Testis (tissue), 3 donors: ENCODE measurements around the gene NUMBL. TPM values are rescaled to one million over a fixed set of nuclear protein-coding genes. Genes with fewer than 3 reads are reported as not detected.

ENCODE experiments used
- DNase-seq: peaks from one replicate; pipeline ENCODE4 v3.0.0-alpha.2; 2019
- H3K27ac ChIP-seq, 2 donors: fragments of 200-600 bp; sonication (generic); one replicate each; pipeline ENCODE4 v1.5.1; 2019
- H3K27me3 ChIP-seq: fragments of 200-600 bp; sonication (generic); one replicate; pipeline ENCODE4 v1.5.1; 2019
- H3K36me3 ChIP-seq: fragments of 200-600 bp; sonication (generic); one replicate; pipeline ENCODE4 v1.5.1; 2017; ENCODE audit warnings: low read depth; ENCODE audit errors: missing control alignments
- H3K4me1 ChIP-seq: fragments of 200-600 bp; sonication (generic); one replicate; pipeline ENCODE4 v1.5.1; 2019
- H3K4me3 ChIP-seq, 2 donors: fragments of 200-600 bp; sonication (generic); one replicate each; pipeline ENCODE4 v1.5.1; 2017 to 2019
- H3K9me3 ChIP-seq: fragments of 200-600 bp; sonication (generic); one replicate; pipeline ENCODE4 v1.5.1; 2017
- CTCF ChIP-seq, 3 experiments: fragments of 450-650 bp in 2 of 3; fragments of 200-600 bp in 1 of 3; sonication (generic) in 1 of 3; IDR thresholded peaks; one replicate each; pipeline ENCODE4 v1.5.1; 2016 to 2019; ENCODE audit warnings: antibody characterized with exemption in 3 of 3, mild to moderate bottlenecking in 2 of 3, moderate library complexity in 1 of 3
- POLR2A ChIP-seq: fragments of 450-650 bp; IDR thresholded peaks from one replicate; pipeline ENCODE4 v1.6.1; 2017; ENCODE audit warnings: antibody characterized with exemption, mild to moderate bottlenecking, moderate library complexity
- WGBS, 2 donors: methylation state at CpG; one replicate each; pipeline ENCODE4 v1.1.5; 2018; 5-methylcytosine and 5-hydroxymethylcytosine counted together
- intact Hi-C: fragments of 100-400 bp; cut with DNase I; formaldehyde crosslinking; loops from one replicate; pipeline ENCODE4 v1.15.1; 2023; ENCODE audit warnings: low total_unique reads
- polyA plus RNA-seq: library from polyadenylated mRNA; stranded (reverse); fragments of 350-450 nt; fragmentation: Illumina TruSeq; extraction: RNeasy Lipid Tissue Mini Kit (QIAGEN cat#74804); gene quantifications from one replicate; pipeline ENCODE4 v1.2.3, GENCODE V29; 2014; ENCODE audit warnings: low read depth, low replicate concordance; ENCODE audit not compliant: insufficient read depth
- total RNA-seq, 2 donors: library from RNA; depleted of rRNA; stranded (reverse); fragments of >200 nt; gene quantifications; one replicate each; pipeline ENCODE4 v1.2.3, GENCODE V29; 2016

The NUMBL gene
- total and polyA plus RNA-seq, 3 donors from 2014 or later = 19.9 to 52.1 (median 42.7) TPM

GRCh38 chr19:40668991-40669614 is 21.3 kb downstream of the NUMBL start:
- DNase-seq = no peak
- intact Hi-C loops = loop anchor here (10.0 kb wide), 1 partner anchor 476 kb away; no protein-coding TSS in a partner anchor
- no peaks in the 10 kb centered on the region for H3K9me3 ChIP-seq
- 90 to 95% methylated on average over 7 of the region's 7 CpGs for WGBS, 2 donors
- no peak overlapping the region for H3K4me3 ChIP-seq
- H3K27ac ChIP-seq = no peak overlapping the region
- TF ChIP-seq POLR2A (no peak), CTCF (IDR thresholded peaks at IDR 0.05) (no peak)
- no peaks in the 10 kb centered on the region for H3K4me1 ChIP-seq
- H3K27me3 ChIP-seq = no peaks in the 10 kb centered on the region
- H3K36me3 ChIP-seq = no peaks in the 10 kb centered on the region

GRCh38 chr19:40667602-40668001 is 22.8 kb downstream of the NUMBL start:
- Histone ChIP-seq H3K4me3 (no peak overlapping the region), H3K27ac (no peak overlapping the region), H3K9me3 (no peaks in the 10 kb centered on the region), H3K4me1 (peaks cover 9% of the 10 kb centered on the region), H3K27me3 (no peaks in the 10 kb centered on the region), H3K36me3 (no peaks in the 10 kb centered on the region)
- 94% methylated on average over 13 of the region's 14 CpGs; no CpG with 5 or more reads in 1 of the 2 donors for WGBS, 2 donors
- no peak for DNase-seq
- TF ChIP-seq POLR2A (no peak), CTCF (IDR thresholded peaks at IDR 0.05) (no peak)
- intact Hi-C loops = loop anchor here (10.0 kb wide), 1 partner anchor 477 kb away; no protein-coding TSS in a partner anchor

- no peak overlapping the region for H3K4me3 ChIP-seq
- no peaks in the 10 kb centered on the region for H3K27me3 ChIP-seq
- WGBS, 2 donors = 84 to 86% methylated on average over 13 to 14 of the region's 14 CpGs
- no peaks in the 10 kb centered on the region for H3K36me3 ChIP-seq
- no peak for TF ChIP-seq CTCF (IDR thresholded peaks at IDR 0.05)
- TF ChIP-seq POLR2A = no peak
- H3K27ac ChIP-seq = no peak overlapping the region
- peaks cover 9% of the 10 kb centered on the region for H3K4me1 ChIP-seq
- DNase-seq = no peak
- intact Hi-C loops = loop anchor here (10.0 kb wide), 1 partner anchor 478 kb away; no protein-coding TSS in a partner anchor
- H3K9me3 ChIP-seq = no peaks in the 10 kb centered on the region
Observed at GRCh38 chr19:40666803-40667438, 23.5 kb downstream of the NUMBL start.

- H3K27ac ChIP-seq = peak overlapping the region; percentile 81 to 84
- H3K36me3 ChIP-seq = no peaks in the 10 kb centered on the region
- no peaks in the 10 kb centered on the region for H3K9me3 ChIP-seq
- WGBS, 2 donors = 32 to 43% methylated on average over 21 to 24 of the region's 24 CpGs
- H3K27me3 ChIP-seq = no peaks in the 10 kb centered on the region
- H3K4me1 ChIP-seq = peaks cover 9% of the 10 kb centered on the region
- DNase-seq = no peak
- peak overlapping the region; percentile 51 to 79 for H3K4me3 ChIP-seq
- intact Hi-C loops = loop anchor here (5.0 to 10.0 kb wide), 3 partner anchors 53 to 481 kb away; partner anchors contain the start of genes COQ8B and ITPKC
- no peak for TF ChIP-seq CTCF (IDR thresholded peaks at IDR 0.05)
- TF ChIP-seq POLR2A = no peak
Observed at GRCh38 chr19:40663695-40664692, 26.5 kb downstream of the NUMBL start.
